MM.1S (cell line): Measurements from ENCODE around the gene MDFI.

Experiments
- DNase-seq: peaks from one replicate; pipeline ENCODE4 v3.0.0-alpha.2; 2015
- H2AFZ ChIP-seq: fragments of 300-600 bp; sonication (generic); 2 replicates; pipeline ENCODE4 v1.6.0; 2016; ENCODE audit warnings: antibody characterized with exemption, low read length
- H3F3A ChIP-seq: fragments of 300-600 bp; sonication (generic); 2 replicates; pipeline ENCODE4 v1.6.1; 2016; ENCODE audit warnings: mild to moderate bottlenecking, antibody characterized with exemption, low read length, moderate library complexity, mixed read lengths; ENCODE audit not compliant: insufficient read depth
- H3K27ac ChIP-seq: fragments of 300-600 bp; sonication (generic); 2 replicates; pipeline ENCODE4 v1.5.1; 2016; ENCODE audit warnings: mild to moderate bottlenecking, low read length
- H3K27me3 ChIP-seq: fragments of 300-600 bp; sonication (generic); replicated peaks from 2 replicates; pipeline ENCODE4 v1.6.0; 2016; ENCODE audit warnings: low read length; ENCODE audit not compliant: insufficient read depth
- H3K36me3 ChIP-seq: fragments of 300-600 bp; sonication (generic); replicated peaks from 2 replicates; pipeline ENCODE4 v1.6.1; 2016; ENCODE audit warnings: mild to moderate bottlenecking, low read length, mixed read lengths; ENCODE audit not compliant: insufficient read depth
- H3K4me1 ChIP-seq: fragments of 300-600 bp; sonication (generic); 2 replicates; pipeline ENCODE4 v1.6.1; 2016; ENCODE audit warnings: low read length, mixed read lengths
- H3K4me2 ChIP-seq: fragments of 300-600 bp; sonication (generic); 2 replicates; pipeline ENCODE4 v1.6.0; 2016; ENCODE audit warnings: low read depth, low read length
- H3K4me3 ChIP-seq: fragments of 300-600 bp; sonication (generic); 2 replicates; pipeline ENCODE4 v1.5.1; 2016; ENCODE audit warnings: low read length, mixed read lengths
- H3K79me2 ChIP-seq: fragments of 300-600 bp; sonication (generic); 2 replicates; pipeline ENCODE4 v1.6.1; 2016; ENCODE audit warnings: mixed run types, low read length, mixed read lengths
- H3K9ac ChIP-seq: fragments of 300-600 bp; sonication (generic); 2 replicates; pipeline ENCODE4 v1.6.1; 2016; ENCODE audit warnings: low read length, mixed read lengths
- H3K9me2 ChIP-seq: fragments of 300-600 bp; sonication (generic); replicated peaks from 2 replicates; pipeline ENCODE4 v1.6.1; 2016; ENCODE audit warnings: mild to moderate bottlenecking, low read length, mixed read lengths; ENCODE audit not compliant: insufficient read depth
- H3K9me3 ChIP-seq: fragments of 300-600 bp; sonication (generic); replicated peaks from 2 replicates; pipeline ENCODE4 v1.6.1; 2016; ENCODE audit warnings: mild to moderate bottlenecking, low read length, mixed read lengths; ENCODE audit not compliant: insufficient read depth
- H4K20me1 ChIP-seq: fragments of 300-600 bp; sonication (generic); 2 replicates; pipeline ENCODE4 v1.6.1; 2016; ENCODE audit warnings: mild to moderate bottlenecking, low read length, moderate library complexity, mixed read lengths; ENCODE audit not compliant: insufficient read depth
- EZH2 ChIP-seq: fragments of 300-600 bp; sonication (generic); optimal IDR thresholded peaks from 2 replicates; pipeline ENCODE3; 2017; ENCODE audit warnings: low read depth, mild to moderate bottlenecking, antibody characterized with exemption, low read length, mixed read lengths
- EZH2phosphoT487 ChIP-seq: fragments of 300-600 bp; sonication (generic); IDR thresholded peaks from 2 replicates; pipeline ENCODE4 v1.6.1; 2018; ENCODE audit warnings: antibody characterized with exemption, low read length
- TF ChIP-seq, protein P1 (sequence below): fragments of 300-600 bp; sonication (generic); IDR thresholded peaks from 2 replicates; pipeline ENCODE4 v1.5.1; 2016; ENCODE audit warnings: antibody characterized with exemption, low read length, mixed read lengths

MDFI gene

GRCh38 chr6:41687501-41688175 lies 49.4 kb downstream of the MDFI start:
- H3K4me1 ChIP-seq: 0 out of 2 replicates have a peak, but pooled peaks cover 3% of the 10 kb centered on the region
- TF ChIP-seq EZH2 (no peak), EZH2phosphoT487 (no peak)
- TF ChIP-seq, protein P1, sequence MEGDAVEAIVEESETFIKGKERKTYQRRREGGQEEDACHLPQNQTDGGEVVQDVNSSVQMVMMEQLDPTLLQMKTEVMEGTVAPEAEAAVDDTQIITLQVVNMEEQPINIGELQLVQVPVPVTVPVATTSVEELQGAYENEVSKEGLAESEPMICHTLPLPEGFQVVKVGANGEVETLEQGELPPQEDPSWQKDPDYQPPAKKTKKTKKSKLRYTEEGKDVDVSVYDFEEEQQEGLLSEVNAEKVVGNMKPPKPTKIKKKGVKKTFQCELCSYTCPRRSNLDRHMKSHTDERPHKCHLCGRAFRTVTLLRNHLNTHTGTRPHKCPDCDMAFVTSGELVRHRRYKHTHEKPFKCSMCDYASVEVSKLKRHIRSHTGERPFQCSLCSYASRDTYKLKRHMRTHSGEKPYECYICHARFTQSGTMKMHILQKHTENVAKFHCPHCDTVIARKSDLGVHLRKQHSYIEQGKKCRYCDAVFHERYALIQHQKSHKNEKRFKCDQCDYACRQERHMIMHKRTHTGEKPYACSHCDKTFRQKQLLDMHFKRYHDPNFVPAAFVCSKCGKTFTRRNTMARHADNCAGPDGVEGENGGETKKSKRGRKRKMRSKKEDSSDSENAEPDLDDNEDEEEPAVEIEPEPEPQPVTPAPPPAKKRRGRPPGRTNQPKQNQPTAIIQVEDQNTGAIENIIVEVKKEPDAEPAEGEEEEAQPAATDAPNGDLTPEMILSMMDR: no peak
- H3K4me2 ChIP-seq: no peak overlapping the region

DNA sequence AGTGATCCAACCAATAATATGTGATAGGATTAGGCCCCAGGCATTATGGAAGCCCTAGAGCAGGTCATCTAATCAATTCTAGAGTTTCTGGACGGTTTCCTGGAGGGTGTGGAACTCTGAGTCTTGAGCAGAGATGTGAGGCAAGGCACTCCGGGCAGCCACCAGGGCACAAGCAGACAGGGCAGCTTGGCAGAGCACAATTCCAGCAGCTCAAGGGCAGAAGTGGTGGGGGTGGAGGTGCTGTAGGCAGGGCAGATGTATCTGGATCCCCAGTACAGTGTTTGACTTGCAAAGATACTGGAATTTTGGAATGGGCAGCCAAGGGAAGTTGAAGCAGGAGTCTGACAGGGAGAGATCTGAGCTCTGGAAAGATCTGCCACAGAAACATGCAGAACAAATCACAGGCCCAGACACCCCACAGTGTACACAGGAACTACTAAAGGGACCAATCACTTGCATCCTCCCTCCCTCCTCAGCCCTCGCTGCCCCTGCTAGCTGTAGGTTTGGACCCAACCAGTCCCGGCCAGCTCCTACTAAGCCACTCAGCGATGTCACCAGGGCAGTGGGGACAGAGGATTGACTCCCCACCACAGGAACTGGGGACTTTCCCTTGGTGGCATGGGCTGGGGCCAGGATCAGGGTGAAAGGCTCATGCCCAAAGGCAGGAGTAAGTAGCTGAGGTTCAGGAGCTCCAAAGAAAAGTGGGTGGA lies 50.1 kb downstream of the MDFI start:
- Histone ChIP-seq H3K79me2 (no peaks in the 10 kb centered on the region), H3K4me3 (no peak overlapping the region), H3K9ac (no peak overlapping the region), H3K36me3 (no peaks in the 10 kb centered on the region), H2AFZ (no peak overlapping the region), H4K20me1 (no peaks in the 10 kb centered on the region), H3K9me3 (no peaks in the 10 kb centered on the region), H3K27ac (no peak overlapping the region), H3K27me3 (no peaks in the 10 kb centered on the region), H3K9me2 (no peaks in the 10 kb centered on the region), H3K4me2 (no peak overlapping the region), H3F3A (no peaks in the 10 kb centered on the region), H3K4me1 (0 out of 2 replicates have a peak, but pooled peaks cover under 1% of the 10 kb centered on the region)
- no peak for DNase-seq
- TF ChIP-seq, protein P1: no peak
- no peak for TF ChIP-seq EZH2
- no peak for TF ChIP-seq EZH2phosphoT487

More at GRCh38 chr6:41687501-41688175, 49.4 kb downstream of the MDFI start:
- no peak overlapping the region for H2AFZ ChIP-seq
- no peak overlapping the region for H3K9ac ChIP-seq
- H3K27me3 ChIP-seq: no peaks in the 10 kb centered on the region
- H3K9me2 ChIP-seq: no peaks in the 10 kb centered on the region
- no peaks in the 10 kb centered on the region for H3K9me3 ChIP-seq
- no peaks in the 10 kb centered on the region for H3K79me2 ChIP-seq
- H3K27ac ChIP-seq: no peak overlapping the region
- H3F3A ChIP-seq: no peaks in the 10 kb centered on the region
- H3K36me3 ChIP-seq: no peaks in the 10 kb centered on the region
- no peak overlapping the region for H3K4me3 ChIP-seq
- DNase-seq: no peak
- H4K20me1 ChIP-seq: no peaks in the 10 kb centered on the region

DNA sequence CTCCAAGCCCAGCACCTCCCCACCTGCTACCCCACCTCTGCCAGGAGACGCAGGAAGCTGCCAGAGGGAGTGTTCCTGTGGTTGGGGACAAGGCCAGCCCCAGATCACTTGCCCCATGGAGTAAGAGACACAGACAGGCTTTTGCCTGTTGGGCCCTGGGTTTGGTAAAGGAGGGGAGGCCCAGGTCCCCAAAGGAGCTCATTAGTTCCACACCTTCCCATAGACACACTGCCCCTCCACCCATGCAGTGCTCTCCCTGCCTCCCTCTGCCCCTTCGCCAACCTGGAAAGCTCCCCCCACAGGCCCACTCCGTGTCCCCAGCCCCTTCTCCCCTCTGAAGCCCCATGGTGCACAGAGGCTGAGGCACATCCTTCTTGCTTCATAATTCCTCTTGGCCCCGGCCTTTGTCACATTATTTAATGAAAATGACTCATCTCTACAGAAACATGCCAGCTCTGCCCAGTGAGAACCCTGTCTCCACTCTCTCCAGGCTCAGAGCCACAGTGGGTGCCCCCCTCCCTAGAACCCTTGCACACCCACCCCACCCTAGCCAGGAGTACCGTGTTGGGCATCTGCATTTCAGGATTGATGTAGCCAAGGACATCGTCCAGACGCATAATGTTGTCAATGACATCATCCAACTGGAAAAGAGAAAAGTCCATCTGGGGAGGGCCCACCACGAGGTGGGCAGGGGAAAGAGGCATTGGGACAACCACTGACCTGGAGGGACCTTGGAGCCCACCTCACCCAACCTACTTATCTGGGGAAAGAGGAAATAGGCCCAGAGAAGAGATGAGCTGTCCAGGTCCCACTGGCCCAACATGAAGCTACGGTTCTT lies 51.1 kb downstream of the MDFI start:
- Histone ChIP-seq H3K4me2 (no peak overlapping the region), H3K9ac (no peak overlapping the region), H3K4me1 (no peaks in the 10 kb centered on the region), H3F3A (no peaks in the 10 kb centered on the region), H3K79me2 (no peaks in the 10 kb centered on the region), H3K4me3 (no peak overlapping the region), H3K36me3 (no peaks in the 10 kb centered on the region), H3K27ac (no peak overlapping the region), H3K27me3 (no peaks in the 10 kb centered on the region), H3K9me2 (no peaks in the 10 kb centered on the region), H4K20me1 (no peaks in the 10 kb centered on the region), H2AFZ (no peak overlapping the region), H3K9me3 (no peaks in the 10 kb centered on the region)
- no peak for TF ChIP-seq EZH2
- TF ChIP-seq, protein P1: no peak
- no peak for TF ChIP-seq EZH2phosphoT487
- DNase-seq: no peak
